Trophoblast cell (in vitro differentiated cells and primary cell): Measurements from ENCODE around the gene KIAA1328.
"Not testable (repeated sequence)": the region's sequence is repeated elsewhere in the genome, so short reads cannot be mapped to it uniquely, and the experiment has no call there.

ENCODE experiments used
- DNase-seq, 2 donors: peaks; one replicate each; pipeline ENCODE4 v3.0.0-alpha.2; 2016
- H2AFZ ChIP-seq: 2 replicates; pipeline ENCODE4 v1.6.1; 2013; ENCODE audit warnings: low read length, moderate library complexity, mild to moderate bottlenecking; ENCODE audit not compliant: insufficient read depth, poor library complexity
- H2AK5ac ChIP-seq: 2 replicates; pipeline ENCODE4 v1.6.1; 2013; ENCODE audit warnings: mild to moderate bottlenecking, low read length
- H2BK120ac ChIP-seq: 2 replicates; pipeline ENCODE4 v1.6.1; 2013; ENCODE audit warnings: low read length, mild to moderate bottlenecking, moderate library complexity; ENCODE audit not compliant: insufficient read depth, poor library complexity
- H2BK12ac ChIP-seq: 2 replicates; pipeline ENCODE4 v1.6.1; 2013; ENCODE audit warnings: mild to moderate bottlenecking, low read length, moderate library complexity
- H2BK5ac ChIP-seq: 2 replicates; pipeline ENCODE4 v1.6.1; 2013; ENCODE audit warnings: low read length, low read depth, moderate library complexity, mild to moderate bottlenecking; ENCODE audit not compliant: poor library complexity
- H3K14ac ChIP-seq: 2 replicates; pipeline ENCODE4 v1.6.1; 2013; ENCODE audit warnings: mild to moderate bottlenecking, low read length
- H3K18ac ChIP-seq: 2 replicates; pipeline ENCODE4 v1.6.1; 2013; ENCODE audit warnings: mild to moderate bottlenecking, low read length
- H3K23ac ChIP-seq: 2 replicates; pipeline ENCODE4 v1.6.1; 2013; ENCODE audit warnings: low read length
- H3K27ac ChIP-seq: 2 replicates; pipeline ENCODE4 v1.5.1; 2013; ENCODE audit warnings: low read depth, mild to moderate bottlenecking, inconsistent platforms, low read length, moderate library complexity
- H3K27me3 ChIP-seq: 2 replicates; pipeline ENCODE4 v1.6.1; 2013; ENCODE audit warnings: inconsistent platforms, mild to moderate bottlenecking, low read length, moderate library complexity; ENCODE audit not compliant: insufficient read depth
- H3K36me3 ChIP-seq, 2 experiments: 1 replicate in 1 of 2; 2 replicates in 1 of 2; pipeline ENCODE4 v1.6.1; 2013; ENCODE audit warnings: low read length in 2 of 2, mild to moderate bottlenecking in 2 of 2, moderate library complexity in 1 of 2; ENCODE audit not compliant: insufficient read depth in 2 of 2, control insufficient read depth in 1 of 2
- H3K4ac ChIP-seq: 2 replicates; pipeline ENCODE4 v1.6.1; 2013; ENCODE audit warnings: low read depth, mild to moderate bottlenecking, low read length, moderate library complexity
- H3K4me1 ChIP-seq, 2 experiments: 1 replicate in 1 of 2; 2 replicates in 1 of 2; pipeline ENCODE4 v1.6.1; 2013; ENCODE audit warnings: low read length in 2 of 2, mild to moderate bottlenecking in 2 of 2, moderate library complexity in 1 of 2; ENCODE audit not compliant: insufficient read depth in 2 of 2, control insufficient read depth in 1 of 2
- H3K4me2 ChIP-seq: 2 replicates; pipeline ENCODE4 v1.6.1; 2013; ENCODE audit warnings: inconsistent platforms, mild to moderate bottlenecking, low read length, moderate library complexity
- H3K4me3 ChIP-seq: 2 replicates; pipeline ENCODE4 v1.5.1; 2013; ENCODE audit warnings: mild to moderate bottlenecking, low read depth, low read length, inconsistent platforms
- H3K79me1 ChIP-seq: one replicate; pipeline ENCODE4 v1.6.1; 2013; ENCODE audit warnings: low read length
- H3K79me2 ChIP-seq: 2 replicates; pipeline ENCODE4 v1.6.1; 2013; ENCODE audit warnings: low read length, mild to moderate bottlenecking; ENCODE audit not compliant: control insufficient read depth, insufficient read depth, poor library complexity
- H3K9ac ChIP-seq: 2 replicates; pipeline ENCODE4 v1.6.1; 2013; ENCODE audit warnings: mild to moderate bottlenecking, low read length
- H3K9me3 ChIP-seq: 2 replicates; pipeline ENCODE4 v1.6.1; 2013; ENCODE audit warnings: low read depth, mild to moderate bottlenecking, control low read depth, inconsistent platforms, low read length; ENCODE audit not compliant: insufficient read depth
- H4K12ac ChIP-seq: 2 replicates; pipeline ENCODE4 v1.6.1; 2013; ENCODE audit warnings: low read depth, mild to moderate bottlenecking, low read length, moderate library complexity
- H4K8ac ChIP-seq: 2 replicates; pipeline ENCODE4 v1.6.1; 2013; ENCODE audit warnings: low read depth, mild to moderate bottlenecking, low read length, moderate library complexity
- H4K91ac ChIP-seq: one replicate; pipeline ENCODE4 v1.6.1; 2013; ENCODE audit warnings: low read depth, mild to moderate bottlenecking, low read length, moderate library complexity
- WGBS: extraction: QIAGEN DNeasy Blood & Tissue Kit; methylation state at CpG from one replicate; pipeline ENCODE4 v1.1.7; 2013; ENCODE audit warnings: missing lambda C conversion rate; ENCODE audit not compliant: insufficient read length, insufficient coverage; ENCODE audit errors: extremely low coverage; 5-methylcytosine and 5-hydroxymethylcytosine counted together

KIAA1328 gene

GRCh38 chr18:37166966-37167365 lies 338.0 kb downstream of the KIAA1328 start:
- no CpG with 5 or more reads among the region's 6 CpGs for WGBS
- not testable (repeated sequence) for H3K4me1 ChIP-seq, H3K4ac ChIP-seq, H2BK5ac ChIP-seq, H3K79me2 ChIP-seq, H3K4me2 ChIP-seq, H3K23ac ChIP-seq, DNase-seq, H3K79me1 ChIP-seq, H4K8ac ChIP-seq, H4K12ac ChIP-seq, H2AK5ac ChIP-seq, H3K18ac ChIP-seq, H2BK120ac ChIP-seq, H2AFZ ChIP-seq, H3K9me3 ChIP-seq, H3K36me3 ChIP-seq, H3K9ac ChIP-seq, H3K14ac ChIP-seq, H2BK12ac ChIP-seq, H3K27ac ChIP-seq, H4K91ac ChIP-seq, H3K4me3 ChIP-seq, H3K27me3 ChIP-seq

GRCh38 chr18:37170984-37171383 lies 342.1 kb downstream of the KIAA1328 start:
- Histone ChIP-seq H3K4ac (no peak overlapping the region), H2AFZ (no peak overlapping the region), H2BK12ac (no peak overlapping the region), H2AK5ac (no peak overlapping the region), H3K9me3 (no peaks in the 10 kb centered on the region), H2BK120ac (no peak overlapping the region), H4K12ac (no peak overlapping the region), H2BK5ac (no peak overlapping the region), H3K27me3 (no peaks in the 10 kb centered on the region), H4K91ac (no peak overlapping the region), H3K18ac (no peak overlapping the region), H3K4me3 (no peak overlapping the region), H3K9ac (no peak overlapping the region), H3K4me2 (no peak overlapping the region), H3K23ac (no peak overlapping the region), H4K8ac (no peak overlapping the region), H3K14ac (no peak overlapping the region), H3K79me2 (no peaks in the 10 kb centered on the region), H3K27ac (no peak overlapping the region), H3K4me1 (no peaks in the 10 kb centered on the region), H3K36me3 (no peaks in the 10 kb centered on the region), H3K79me1 (no peaks in the 10 kb centered on the region)
- no peak for DNase-seq

- Histone ChIP-seq H3K4me2 (no peak overlapping the region), H3K9ac (no peak overlapping the region), H3K4me3 (no peak overlapping the region), H3K18ac (no peak overlapping the region), H3K27ac (no peak overlapping the region), H3K9me3 (no peaks in the 10 kb centered on the region), H3K23ac (no peak overlapping the region), H2BK5ac (no peak overlapping the region), H3K4ac (no peak overlapping the region), H4K12ac (no peak overlapping the region), H2AFZ (no peak overlapping the region), H2BK12ac (no peak overlapping the region), H3K4me1 (peaks cover 2 to 3% of the 10 kb centered on the region in 2 experiments), H2BK120ac (no peak overlapping the region), H3K27me3 (no peaks in the 10 kb centered on the region), H4K8ac (no peak overlapping the region), H3K79me1 (no peaks in the 10 kb centered on the region), H2AK5ac (no peak overlapping the region), H3K14ac (no peak overlapping the region), H3K36me3 (no peaks in the 10 kb centered on the region), H3K79me2 (no peaks in the 10 kb centered on the region), H4K91ac (no peak overlapping the region)
- no peak for DNase-seq
- WGBS: no CpG with 5 or more reads among the region's 2 CpGs
Measured at GRCh38 chr18:37173384-37173783, 344.5 kb downstream of the KIAA1328 start.

- no peaks in the 10 kb centered on the region for H3K27me3 ChIP-seq
- no peak overlapping the region for H3K4me3 ChIP-seq
- H2AK5ac ChIP-seq: no peak overlapping the region
Measured at GRCh38 chr18:37175727-37176620, 347.0 kb downstream of the KIAA1328 start.

More at GRCh38 chr18:37175727-37176620, 347.0 kb downstream of the KIAA1328 start:
- Histone ChIP-seq H4K12ac (no peak overlapping the region), H2AFZ (no peak overlapping the region), H3K9ac (no peak overlapping the region), H3K14ac (no peak overlapping the region), H4K91ac (no peak overlapping the region), H3K18ac (no peak overlapping the region), H2BK120ac (no peak overlapping the region), H3K4ac (no peak overlapping the region), H3K4me2 (no peak overlapping the region), H3K79me1 (no peaks in the 10 kb centered on the region), H3K36me3 (no peaks in the 10 kb centered on the region), H3K23ac (no peak overlapping the region), H3K9me3 (no peaks in the 10 kb centered on the region), H2BK12ac (no peak overlapping the region), H3K27ac (no peak overlapping the region), H4K8ac (no peak overlapping the region), H3K79me2 (no peaks in the 10 kb centered on the region), H3K4me1 (peaks cover 2 to 3% of the 10 kb centered on the region in 2 experiments), H2BK5ac (no peak overlapping the region)
- no peak for DNase-seq
- no CpG with 5 or more reads among the region's 1 CpG for WGBS
